GM21717 (cell line): ENCODE data around the gene CPNE4.
"Not testable (repeated sequence)": the region's sequence is repeated elsewhere in the genome, so short reads cannot be mapped to it uniquely, and the experiment has no call there.

Experiments used
- ATAC-seq: cut with Tn5 transposase; IDR thresholded peaks from one replicate; pipeline ENCODE4 v1.9.1; 2021; ENCODE audit warnings: mild to moderate bottlenecking, moderate library complexity; ENCODE audit not compliant: unreplicated experiment

Gene CPNE4

DNA sequence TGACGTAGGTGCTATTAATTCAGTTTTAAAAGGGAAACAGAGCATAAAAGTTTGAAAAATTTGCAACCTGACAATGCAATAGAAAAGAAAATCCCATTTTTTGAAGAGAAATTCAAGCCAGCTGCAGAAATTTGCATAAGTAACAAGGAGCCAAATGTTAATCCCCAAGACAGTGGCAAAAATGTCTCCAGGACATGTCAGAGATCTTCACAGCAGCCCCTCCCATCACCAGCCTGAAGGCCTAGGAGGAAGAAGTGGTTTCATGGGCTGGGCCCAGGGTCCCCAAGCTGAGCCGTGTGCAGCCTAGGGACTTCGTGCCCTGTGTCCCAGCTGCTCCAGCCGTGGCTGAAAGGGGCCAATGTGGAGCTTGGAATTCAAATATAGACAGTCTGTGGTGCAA lies 148.9 kb downstream of the CPNE4 start:
- ATAC-seq, result not testable (repeated sequence)

GRCh38 chr3:131883711-131884407 lies 151.0 kb downstream of the CPNE4 start:
- ATAC-seq, result no peak

- no peak for ATAC-seq
Measured at GRCh38 chr3:131883086-131883485, 151.7 kb downstream of the CPNE4 start.

DNA sequence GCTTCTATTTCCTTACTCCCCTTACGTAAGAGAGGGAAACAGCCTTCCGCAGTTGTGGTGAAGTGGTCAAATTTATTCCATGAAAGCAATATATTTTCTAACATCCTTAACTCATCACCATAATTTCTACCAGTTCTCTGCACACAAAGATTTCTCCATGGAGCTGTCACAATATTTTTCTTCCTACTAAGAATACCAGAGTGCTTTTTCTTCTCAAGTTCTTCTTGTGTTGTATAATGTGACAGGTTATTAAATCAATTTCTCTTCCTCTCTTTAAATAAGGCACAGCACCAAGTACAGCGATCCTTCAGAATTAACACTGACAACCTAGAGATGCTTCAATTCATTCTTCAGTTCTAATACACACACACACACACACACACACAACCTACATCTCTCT lies 153.0 kb downstream of the CPNE4 start:
- ATAC-seq, result no peak

- no peak for ATAC-seq
Measured at GRCh38 chr3:131880948-131881347, 153.9 kb downstream of the CPNE4 start.

GRCh38 chr3:131868203-131868602 lies 166.6 kb downstream of the CPNE4 start:
- no peak for ATAC-seq

GRCh38 chr3:131856171-131856570 lies 178.6 kb downstream of the CPNE4 start:
- no peak for ATAC-seq

DNA sequence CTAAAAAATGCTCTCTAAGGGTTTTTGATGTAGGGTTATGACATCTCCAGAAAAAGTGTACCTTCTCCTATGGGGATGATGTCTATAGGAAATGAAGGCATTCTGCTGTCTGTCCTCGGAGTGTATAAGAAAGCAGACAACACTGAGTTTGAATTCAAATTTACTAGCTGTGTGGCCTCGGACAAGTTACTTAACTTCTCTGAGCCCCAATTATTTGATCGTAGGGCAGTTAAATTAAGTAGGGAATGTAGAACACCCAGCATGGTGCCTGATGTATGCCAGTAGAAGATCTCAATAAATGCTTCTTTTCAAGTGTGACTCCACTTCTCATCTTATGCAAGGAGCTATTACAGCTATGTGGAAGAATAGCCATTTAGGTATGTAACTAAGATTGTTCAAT lies 184.6 kb downstream of the CPNE4 start:
- no peak for ATAC-seq

GRCh38 chr3:131849616-131850015 lies 185.2 kb downstream of the CPNE4 start:
- ATAC-seq, result no peak

GRCh38 chr3:131847966-131848510 lies 186.8 kb downstream of the CPNE4 start:
- no peak for ATAC-seq

GRCh38 chr3:131846296-131846924 lies 188.4 kb downstream of the CPNE4 start:
- ATAC-seq, result peak; percentile 62

- ATAC-seq, result no peak
Measured at GRCh38 chr3:131843174-131843573, 191.6 kb downstream of the CPNE4 start.

DNA sequence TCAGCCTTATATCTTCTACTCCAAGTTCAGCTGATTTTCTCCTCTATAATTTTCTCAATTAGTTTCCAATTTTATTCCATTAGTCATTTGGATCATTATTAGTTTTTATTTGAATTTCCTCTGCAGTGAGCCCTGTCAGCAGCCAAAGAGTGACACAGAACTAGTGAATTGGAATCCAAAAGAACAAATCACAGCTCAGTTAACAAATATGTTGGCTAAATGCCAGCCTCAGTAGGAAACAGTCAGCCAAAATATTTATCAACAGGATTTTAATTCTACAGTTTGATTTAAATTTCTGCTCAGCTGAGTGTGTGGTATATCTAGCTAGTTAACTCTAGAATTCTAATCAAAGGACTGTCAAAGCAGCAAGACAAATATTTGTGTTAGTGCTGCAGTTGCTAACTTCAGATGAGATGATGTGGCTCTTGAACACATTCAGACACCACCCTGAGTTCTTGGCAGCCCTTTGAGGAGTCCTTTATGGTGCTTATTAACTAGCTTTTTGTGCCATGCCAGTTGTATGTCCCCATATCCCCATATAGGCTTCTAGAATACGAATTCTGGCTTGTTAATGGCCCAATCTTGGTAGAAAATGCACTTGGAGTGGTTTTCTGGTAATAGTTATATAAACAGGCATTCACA lies 194.5 kb downstream of the CPNE4 start:
- ATAC-seq, result no peak

DNA sequence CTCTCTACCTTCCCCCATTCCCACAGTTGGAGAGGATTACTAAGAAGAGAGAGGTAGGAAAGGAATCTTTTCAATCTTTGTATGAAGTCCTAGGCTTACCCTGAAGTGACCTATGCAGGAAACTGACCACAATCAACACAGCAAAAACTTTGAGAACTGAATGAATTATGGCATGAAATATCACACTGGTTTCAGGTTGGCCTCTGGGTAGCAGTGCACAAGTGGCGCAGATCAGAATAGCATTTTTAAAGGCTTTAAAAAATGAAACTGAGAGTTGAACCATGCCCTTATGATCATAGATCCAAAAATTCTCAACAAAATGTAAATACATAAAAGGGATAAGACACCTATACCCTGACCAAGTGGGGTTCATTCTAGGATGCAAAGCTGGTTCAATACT lies 198.9 kb downstream of the CPNE4 start:
- no peak for ATAC-seq

DNA sequence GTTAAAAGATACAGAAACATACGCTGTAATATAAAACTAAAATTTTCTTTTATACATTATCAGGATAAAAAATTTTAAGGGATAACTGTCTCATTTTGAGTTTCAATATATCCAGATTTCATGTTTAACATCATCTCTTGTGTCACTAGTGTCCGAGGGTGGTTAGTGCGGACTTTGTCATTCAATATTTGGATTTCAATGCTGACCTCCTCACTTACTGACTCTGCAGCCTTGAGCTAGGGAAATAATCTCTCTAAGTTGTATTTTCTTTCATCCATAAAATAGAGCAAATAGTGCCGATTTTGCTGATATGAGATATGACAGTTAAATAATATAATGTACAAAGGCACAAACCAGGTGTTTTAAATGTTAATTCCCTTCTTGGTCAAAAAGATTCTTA lies 203.2 kb downstream of the CPNE4 start:
- ATAC-seq, result no peak

DNA sequence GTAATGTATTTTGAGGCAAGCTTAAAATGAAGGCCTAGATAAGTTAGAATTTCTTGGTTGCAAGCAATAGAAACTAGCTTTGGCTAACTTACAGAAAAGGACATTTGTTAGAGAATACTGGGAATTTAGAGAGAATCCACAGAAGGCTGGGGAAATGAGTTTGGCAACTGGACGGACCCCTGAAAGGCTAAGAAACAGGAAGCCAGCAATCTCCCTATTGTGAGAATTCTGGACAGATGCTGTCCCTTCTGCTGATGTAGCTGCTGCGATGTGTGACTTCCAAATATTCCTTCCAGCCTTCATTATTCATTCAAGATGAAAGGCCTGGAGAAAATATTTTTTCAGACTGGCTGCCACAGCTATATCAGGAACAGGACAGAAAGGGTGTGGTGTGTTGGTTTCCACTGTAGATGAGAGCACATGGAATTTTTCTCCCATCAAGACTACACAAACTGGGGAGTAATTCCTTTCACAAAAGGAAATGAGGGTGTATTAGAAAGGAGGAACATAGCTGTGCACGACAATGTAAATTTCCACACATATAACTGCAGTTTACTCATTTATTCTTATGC lies 213.5 kb downstream of the CPNE4 start:
- ATAC-seq, result no peak

DNA sequence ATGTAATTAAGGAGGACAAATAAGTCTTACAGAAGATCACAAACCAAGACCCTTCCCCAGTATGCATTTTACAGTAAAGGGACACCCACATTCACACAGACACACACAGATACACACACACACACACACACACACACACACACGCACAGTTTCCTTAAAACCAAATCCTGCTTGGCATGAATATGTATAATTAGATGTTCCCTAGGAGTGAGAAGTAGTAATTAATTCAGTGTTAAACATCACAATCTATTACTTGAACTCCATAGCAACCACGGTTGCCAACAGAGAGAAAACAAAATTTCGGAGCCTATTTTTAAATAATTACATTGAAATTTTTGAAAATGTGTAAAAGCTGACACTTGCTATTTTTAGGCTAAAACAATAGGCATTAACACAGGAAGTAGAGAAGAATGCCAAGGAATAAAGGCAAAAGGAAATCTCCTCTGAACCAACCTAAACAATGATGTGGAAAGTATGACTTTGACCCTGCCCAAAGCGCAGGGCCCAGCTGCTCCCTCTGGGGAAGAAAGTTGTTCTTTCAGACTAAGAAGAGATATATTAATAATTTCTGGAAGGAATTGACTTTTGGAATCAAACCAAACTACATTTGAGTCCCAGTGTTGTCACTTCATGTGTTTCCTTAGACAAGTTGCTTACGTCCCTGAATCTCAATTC lies 215.3 kb downstream of the CPNE4 start:
- no peak for ATAC-seq

GRCh38 chr3:131812433-131812832 lies 222.4 kb downstream of the CPNE4 start:
- ATAC-seq, result no peak

DNA sequence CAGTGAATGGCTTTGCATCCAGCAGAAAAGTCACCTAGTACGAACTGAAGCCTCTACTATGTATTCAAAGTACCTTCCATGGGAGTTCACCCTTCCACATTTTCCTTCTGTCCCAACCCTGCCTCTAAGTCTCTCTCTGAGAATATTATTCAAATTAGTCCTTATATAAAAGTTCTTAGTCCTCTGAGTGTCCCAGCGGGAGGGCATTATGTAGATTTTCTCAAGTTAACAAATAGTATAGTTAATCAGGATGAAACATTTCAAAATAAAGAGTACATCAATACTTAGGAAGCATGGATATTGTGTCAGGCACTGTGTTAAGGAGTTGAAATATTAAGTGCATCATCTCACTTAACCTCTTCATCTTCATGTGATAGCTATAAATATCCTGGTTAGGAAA lies 223.3 kb downstream of the CPNE4 start:
- ATAC-seq, result no peak

- peak; percentile 51 for ATAC-seq
Measured at GRCh38 chr3:131807822-131808221, 227.0 kb downstream of the CPNE4 start.

DNA sequence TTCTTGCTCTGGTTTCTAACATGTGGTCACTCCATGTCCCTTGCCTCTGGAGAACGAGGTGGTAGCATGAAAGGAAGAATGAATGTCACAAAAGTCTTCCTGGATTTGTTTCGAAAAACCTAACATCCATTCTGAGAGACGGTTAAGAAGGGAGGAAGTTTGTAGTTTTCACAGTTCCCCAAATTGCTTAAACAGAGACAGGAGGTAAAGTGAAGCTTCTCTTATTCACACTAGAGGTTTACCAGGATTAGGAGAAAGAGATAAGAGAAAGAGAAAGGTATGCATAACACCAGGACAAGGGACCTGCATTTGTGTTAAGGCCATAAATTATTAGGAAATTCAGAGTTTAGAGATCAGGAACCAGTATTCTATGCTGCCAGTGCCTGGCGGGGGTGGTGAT lies 228.1 kb downstream of the CPNE4 start:
- ATAC-seq, result no peak
